ENCODE results near the gene RNASEH2A. TPM values are rescaled to one million over a fixed set of nuclear protein-coding genes. Genes with fewer than 3 reads are reported as not detected.

The RNASEH2A gene
- total and polyA plus RNA-seq, 2 of the 13 experiments (the other 11 are each of a cell fraction or from before 2014, with no cell fraction given), result 25.1 to 35.8 TPM

- TF ChIP-seq, protein P1, sequence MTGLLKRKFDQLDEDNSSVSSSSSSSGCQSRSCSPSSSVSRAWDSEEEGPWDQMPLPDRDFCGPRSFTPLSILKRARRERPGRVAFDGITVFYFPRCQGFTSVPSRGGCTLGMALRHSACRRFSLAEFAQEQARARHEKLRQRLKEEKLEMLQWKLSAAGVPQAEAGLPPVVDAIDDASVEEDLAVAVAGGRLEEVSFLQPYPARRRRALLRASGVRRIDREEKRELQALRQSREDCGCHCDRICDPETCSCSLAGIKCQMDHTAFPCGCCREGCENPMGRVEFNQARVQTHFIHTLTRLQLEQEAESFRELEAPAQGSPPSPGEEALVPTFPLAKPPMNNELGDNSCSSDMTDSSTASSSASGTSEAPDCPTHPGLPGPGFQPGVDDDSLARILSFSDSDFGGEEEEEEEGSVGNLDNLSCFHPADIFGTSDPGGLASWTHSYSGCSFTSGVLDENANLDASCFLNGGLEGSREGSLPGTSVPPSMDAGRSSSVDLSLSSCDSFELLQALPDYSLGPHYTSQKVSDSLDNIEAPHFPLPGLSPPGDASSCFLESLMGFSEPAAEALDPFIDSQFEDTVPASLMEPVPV (CRISPR knock-in tag; IDR thresholded peaks at IDR 0.05), result no peak
- TF ChIP-seq SMAD9 (CRISPR knock-in tag; IDR thresholded peaks at IDR 0.05) (no peak), KAT2B (IDR thresholded peaks at IDR 0.05; ENCODE audit: borderline replicate concordance, low read depth, low read length) (no peak), WIZ (CRISPR knock-in tag; IDR thresholded peaks at IDR 0.05) (no peak), BATF2 (CRISPR knock-in tag; IDR thresholded peaks at IDR 0.05) (no peak), MTA1 (CRISPR knock-in tag; IDR thresholded peaks at IDR 0.05; ENCODE audit: borderline replicate concordance) (no peak), USF2 (IDR thresholded peaks at IDR 0.05; ENCODE audit: low read depth, low read length) (no peak), USF2 (CRISPR knock-in tag; IDR thresholded peaks at IDR 0.05; ENCODE audit: borderline replicate concordance) (no peak), ZNF564 (CRISPR knock-in tag; IDR thresholded peaks at IDR 0.05) (no peak), ZNF451 (CRISPR knock-in tag; IDR thresholded peaks at IDR 0.05) (0 out of 2 replicates have a peak, but pooled peaks have one; percentile 23), ZNF740 (CRISPR knock-in tag; IDR thresholded peaks at IDR 0.05) (no peak), ZNF20 (CRISPR knock-in tag; IDR thresholded peaks at IDR 0.05) (no peak)
- TF ChIP-seq, protein P2, sequence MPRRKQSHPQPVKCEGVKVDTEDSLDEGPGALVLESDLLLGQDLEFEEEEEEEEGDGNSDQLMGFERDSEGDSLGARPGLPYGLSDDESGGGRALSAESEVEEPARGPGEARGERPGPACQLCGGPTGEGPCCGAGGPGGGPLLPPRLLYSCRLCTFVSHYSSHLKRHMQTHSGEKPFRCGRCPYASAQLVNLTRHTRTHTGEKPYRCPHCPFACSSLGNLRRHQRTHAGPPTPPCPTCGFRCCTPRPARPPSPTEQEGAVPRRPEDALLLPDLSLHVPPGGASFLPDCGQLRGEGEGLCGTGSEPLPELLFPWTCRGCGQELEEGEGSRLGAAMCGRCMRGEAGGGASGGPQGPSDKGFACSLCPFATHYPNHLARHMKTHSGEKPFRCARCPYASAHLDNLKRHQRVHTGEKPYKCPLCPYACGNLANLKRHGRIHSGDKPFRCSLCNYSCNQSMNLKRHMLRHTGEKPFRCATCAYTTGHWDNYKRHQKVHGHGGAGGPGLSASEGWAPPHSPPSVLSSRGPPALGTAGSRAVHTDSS (CRISPR knock-in tag; conservative IDR thresholded peaks at IDR 0.05), result no peak
- TF ChIP-seq, protein P3, sequence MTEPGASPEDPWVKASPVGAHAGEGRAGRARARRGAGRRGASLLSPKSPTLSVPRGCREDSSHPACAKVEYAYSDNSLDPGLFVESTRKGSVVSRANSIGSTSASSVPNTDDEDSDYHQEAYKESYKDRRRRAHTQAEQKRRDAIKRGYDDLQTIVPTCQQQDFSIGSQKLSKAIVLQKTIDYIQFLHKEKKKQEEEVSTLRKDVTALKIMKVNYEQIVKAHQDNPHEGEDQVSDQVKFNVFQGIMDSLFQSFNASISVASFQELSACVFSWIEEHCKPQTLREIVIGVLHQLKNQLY (CRISPR knock-in tag; IDR thresholded peaks at IDR 0.05), result no peak
- TF ChIP-seq, protein P4, sequence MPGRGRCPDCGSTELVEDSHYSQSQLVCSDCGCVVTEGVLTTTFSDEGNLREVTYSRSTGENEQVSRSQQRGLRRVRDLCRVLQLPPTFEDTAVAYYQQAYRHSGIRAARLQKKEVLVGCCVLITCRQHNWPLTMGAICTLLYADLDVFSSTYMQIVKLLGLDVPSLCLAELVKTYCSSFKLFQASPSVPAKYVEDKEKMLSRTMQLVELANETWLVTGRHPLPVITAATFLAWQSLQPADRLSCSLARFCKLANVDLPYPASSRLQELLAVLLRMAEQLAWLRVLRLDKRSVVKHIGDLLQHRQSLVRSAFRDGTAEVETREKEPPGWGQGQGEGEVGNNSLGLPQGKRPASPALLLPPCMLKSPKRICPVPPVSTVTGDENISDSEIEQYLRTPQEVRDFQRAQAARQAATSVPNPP (CRISPR knock-in tag; IDR thresholded peaks at IDR 0.05), result no peak
Measured at GRCh38 chr19:12757544-12758274, 48.7 kb upstream of the RNASEH2A start (continued).
